ENCODE data around the gene SMG6. TPM values are rescaled to one million over a fixed set of nuclear protein-coding genes. Genes with fewer than 3 reads are reported as not detected.
"Not testable (repeated sequence)": the region's sequence is repeated elsewhere in the genome, so short reads cannot be mapped to it uniquely, and the experiment has no call there.

The SMG6 gene
- total and polyA plus RNA-seq, 7 experiments from 2014 or later = 8.6 to 65.3 (median 52.7) TPM

- H3K27ac Mint-ChIP-seq; H3K36me3 ChIP-seq (ENCODE audit: control insufficient read depth in 2 of 3, insufficient read depth in 3 of 3, low read length in 3 of 3); H3K27me3 Mint-ChIP-seq; CTCF ChIA-PET; H3K4me3 ChIP-seq (ENCODE audit: low read length); H3K9me3 ChIP-seq (ENCODE audit: control insufficient read depth in 2 of 3, low read length in 3 of 3); H3K4me1 ChIP-seq (ENCODE audit: control insufficient read depth in 2 of 2, insufficient read depth in 2 of 2, low read length in 2 of 2); POLR2A ChIA-PET; intact Hi-C loops (cut with micrococcal nuclease); H3K27me3 ChIP-seq (ENCODE audit: control insufficient read depth in 2 of 2, insufficient read depth in 2 of 2, low read length in 2 of 2); ATAC-seq; H3K9me3 Mint-ChIP-seq; H3K4me3 Mint-ChIP-seq; DNase-seq; H3K27ac ChIP-seq (ENCODE audit: low read depth, low read length): not testable (repeated sequence)
- peaks cover 13 to 24% (median 18%) of the 10 kb centered on the region in 7 donors for H3K4me1 Mint-ChIP-seq
- peaks cover 0 to 23% (median 8%) of the 10 kb centered on the region in 5 donors for H3K36me3 Mint-ChIP-seq
Observed at GRCh38 chr17:2142682-2143081, 160.9 kb downstream of the SMG6 start.

DNA sequence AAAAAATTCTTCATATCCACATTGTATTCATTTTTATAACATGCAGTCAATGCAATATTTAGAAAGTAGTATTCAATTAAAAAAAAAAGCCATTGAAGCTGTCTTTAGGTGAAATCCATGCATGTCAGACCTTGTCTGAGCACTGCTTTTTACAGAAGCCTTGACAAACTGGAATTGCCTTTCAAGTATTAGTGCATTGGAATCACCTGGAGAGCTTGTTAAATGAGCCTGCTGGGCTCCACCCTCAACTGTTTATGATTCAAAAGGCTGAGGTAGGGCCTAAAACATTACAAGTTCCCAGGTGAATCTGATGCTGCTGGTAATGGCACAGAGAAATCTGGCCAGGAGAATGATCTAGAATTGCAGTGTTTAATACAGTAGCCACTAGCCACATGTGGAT is 162.9 kb downstream of the SMG6 start:
- ATAC-seq (no peak), DNase-seq (no peak)
- Mint-ChIP-seq H3K4me1 (peaks cover 13 to 27% (median 16%) of the 10 kb centered on the region in 7 donors), H3K36me3 (peaks cover 0 to 21% (median 5%) of the 10 kb centered on the region in 5 donors), H3K27ac (no peak overlapping the region), H3K4me3 (no peak overlapping the region), H3K9me3 (no peaks in the 10 kb centered on the region), H3K27me3 (no peaks in the 10 kb centered on the region)
- CTCF ChIA-PET = no interaction called here
- no peaks in the 10 kb centered on the region for H3K9me3 ChIP-seq (ENCODE audit: control insufficient read depth in 2 of 3, low read length in 3 of 3)
- H3K27ac ChIP-seq (ENCODE audit: low read depth, low read length) = no peak overlapping the region
- intact Hi-C loops (cut with micrococcal nuclease) = no loop called here
- H3K4me3 ChIP-seq (ENCODE audit: low read length) = no peak overlapping the region
- H3K27me3 ChIP-seq (ENCODE audit: control insufficient read depth in 2 of 2, insufficient read depth in 2 of 2, low read length in 2 of 2) = no peaks in the 10 kb centered on the region
- POLR2A ChIA-PET = no interaction called here
- peaks cover 0 to 4% (median 0%) of the 10 kb centered on the region in 3 experiments for H3K36me3 ChIP-seq (ENCODE audit: control insufficient read depth in 2 of 3, insufficient read depth in 3 of 3, low read length in 3 of 3)
- peaks cover 0 to 5% of the 10 kb centered on the region in 2 donors for H3K4me1 ChIP-seq (ENCODE audit: control insufficient read depth in 2 of 2, insufficient read depth in 2 of 2, low read length in 2 of 2)

DNA sequence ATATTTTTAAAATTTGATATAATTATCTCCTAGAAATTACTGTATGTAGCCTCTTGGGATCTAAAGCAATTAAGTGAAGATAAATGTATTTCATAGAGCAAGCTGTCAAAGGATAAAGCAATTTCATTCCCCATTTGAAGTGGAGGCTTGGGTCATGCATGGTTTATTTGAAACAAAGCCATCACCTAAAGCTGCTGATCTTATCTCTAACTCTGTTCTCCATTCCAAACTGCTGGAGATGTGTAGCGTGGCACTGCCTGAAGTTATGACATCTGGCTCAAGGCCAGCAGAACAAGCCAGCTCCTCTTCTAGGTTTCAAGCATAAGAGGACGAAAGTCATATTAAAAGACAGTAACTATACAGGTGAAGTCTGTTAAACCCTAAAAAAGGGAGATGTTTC is 164.8 kb downstream of the SMG6 start:
- ChIA-PET POLR2A (no interaction called here), CTCF (interaction anchor here (0.9 kb wide), 1 partner anchor 107 kb away, joined by 4 read pairs; no protein-coding TSS in a partner anchor)
- Mint-ChIP-seq H3K9me3 (no peaks in the 10 kb centered on the region), H3K27me3 (no peaks in the 10 kb centered on the region), H3K27ac (peak overlapping the region; percentile 18 to 86 (median 63)), H3K36me3 (peaks cover 0 to 21% (median 5%) of the 10 kb centered on the region in 5 donors), H3K4me3 (peak overlapping the region in 2 of 10 donors; percentile 39 to 40), H3K4me1 (peaks cover 13 to 27% (median 16%) of the 10 kb centered on the region in 7 donors)
- Histone ChIP-seq H3K36me3 (ENCODE audit: control insufficient read depth in 2 of 3, insufficient read depth in 3 of 3, low read length in 3 of 3) (peaks cover 0 to 1% (median 0%) of the 10 kb centered on the region in 3 experiments), H3K27me3 (ENCODE audit: control insufficient read depth in 2 of 2, insufficient read depth in 2 of 2, low read length in 2 of 2) (no peaks in the 10 kb centered on the region), H3K27ac (ENCODE audit: low read depth, low read length) (no peak overlapping the region), H3K4me3 (ENCODE audit: low read length) (no peak overlapping the region), H3K4me1 (ENCODE audit: control insufficient read depth in 2 of 2, insufficient read depth in 2 of 2, low read length in 2 of 2) (peaks cover 0 to 5% of the 10 kb centered on the region in 2 donors), H3K9me3 (ENCODE audit: control insufficient read depth in 2 of 3, low read length in 3 of 3) (no peaks in the 10 kb centered on the region)
- intact Hi-C loops (cut with micrococcal nuclease) = no loop called here
- ATAC-seq = no peak
- DNase-seq = no peak

- Histone ChIP-seq H3K36me3 (ENCODE audit: control insufficient read depth in 2 of 3, insufficient read depth in 3 of 3, low read length in 3 of 3) (peaks cover 0 to 5% (median 0%) of the 10 kb centered on the region in 3 experiments), H3K27me3 (ENCODE audit: control insufficient read depth in 2 of 2, insufficient read depth in 2 of 2, low read length in 2 of 2) (no peaks in the 10 kb centered on the region), H3K9me3 (ENCODE audit: control insufficient read depth in 2 of 3, low read length in 3 of 3) (no peaks in the 10 kb centered on the region), H3K27ac (ENCODE audit: low read depth, low read length) (no peak overlapping the region), H3K4me3 (ENCODE audit: low read length) (no peak overlapping the region), H3K4me1 (ENCODE audit: control insufficient read depth in 2 of 2, insufficient read depth in 2 of 2, low read length in 2 of 2) (peaks cover 0 to 5% of the 10 kb centered on the region in 2 donors)
- intact Hi-C loops (cut with micrococcal nuclease) = no loop called here
- Mint-ChIP-seq H3K4me1 (peaks cover 13 to 26% (median 16%) of the 10 kb centered on the region in 7 donors), H3K27ac (peak overlapping the region in 7 of 9 donors; percentile 18 to 75 (median 69)), H3K27me3 (no peaks in the 10 kb centered on the region), H3K4me3 (peak overlapping the region in 4 of 10 donors; percentile 40 to 52 (median 44)), H3K36me3 (peaks cover 0 to 18% (median 2%) of the 10 kb centered on the region in 5 donors), H3K9me3 (no peaks in the 10 kb centered on the region)
- ATAC-seq (peak; percentile 81), DNase-seq (peak in 3 of 9 donors; percentile 3 to 19 (median 14))
- POLR2A ChIA-PET = no interaction called here
- CTCF ChIA-PET = interaction anchor here (0.9 kb wide), 1 partner anchor 108 kb away, joined by 4 read pairs; no protein-coding TSS in a partner anchor
Observed at GRCh38 chr17:2138318-2138717, 165.3 kb downstream of the SMG6 start.

DNA sequence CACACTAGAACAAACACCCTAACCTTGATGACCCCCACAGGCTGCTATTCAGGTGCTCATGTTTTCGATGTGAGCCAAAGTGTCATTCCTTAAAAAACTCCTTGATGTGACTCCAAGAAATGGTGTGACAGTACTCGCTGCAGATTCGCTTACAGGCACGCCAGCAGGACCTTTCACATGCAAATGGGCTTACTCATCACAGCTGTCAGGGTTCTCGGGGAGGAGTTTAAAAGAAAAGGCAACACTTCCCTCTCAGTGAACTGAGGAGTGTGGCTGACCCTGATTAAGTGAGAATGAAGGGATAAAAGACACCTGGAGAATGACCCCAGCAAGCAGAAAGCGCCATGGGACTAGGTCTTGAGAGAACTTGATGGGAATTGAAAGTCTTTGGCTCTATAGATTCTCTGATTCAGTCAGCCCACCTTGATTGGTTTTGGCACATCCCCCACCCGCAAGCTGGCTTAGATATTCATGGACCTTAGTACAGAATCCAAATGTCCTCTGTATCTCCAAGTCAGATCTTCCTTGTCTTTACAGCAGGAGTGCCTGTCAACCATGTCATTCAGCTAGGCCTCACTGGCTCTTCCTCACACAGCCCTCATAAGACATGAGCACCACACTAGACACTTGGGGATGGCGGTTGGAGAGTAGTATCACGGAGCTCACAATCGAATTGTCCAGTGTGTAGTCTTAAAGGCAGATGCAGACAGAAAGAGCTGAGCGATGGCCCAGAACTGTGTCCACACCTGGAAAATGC is 166.1 kb downstream of the SMG6 start:
- Histone ChIP-seq H3K27me3 (ENCODE audit: control insufficient read depth in 2 of 2, insufficient read depth in 2 of 2, low read length in 2 of 2) (no peaks in the 10 kb centered on the region), H3K9me3 (ENCODE audit: control insufficient read depth in 2 of 3, low read length in 3 of 3) (no peaks in the 10 kb centered on the region), H3K27ac (ENCODE audit: low read depth, low read length) (no peak overlapping the region), H3K4me3 (ENCODE audit: low read length) (no peak overlapping the region), H3K4me1 (ENCODE audit: control insufficient read depth in 2 of 2, insufficient read depth in 2 of 2, low read length in 2 of 2) (peaks cover 0 to 5% of the 10 kb centered on the region in 2 donors), H3K36me3 (ENCODE audit: control insufficient read depth in 2 of 3, insufficient read depth in 3 of 3, low read length in 3 of 3) (peaks cover 0 to 7% (median 0%) of the 10 kb centered on the region in 3 experiments)
- Mint-ChIP-seq H3K4me1 (peaks cover 13 to 25% (median 16%) of the 10 kb centered on the region in 7 donors), H3K36me3 (peaks cover 0 to 22% (median 1%) of the 10 kb centered on the region in 5 donors), H3K27ac (peak overlapping the region in 6 of 9 donors; percentile 14 to 73 (median 48)), H3K27me3 (no peaks in the 10 kb centered on the region), H3K9me3 (no peaks in the 10 kb centered on the region), H3K4me3 (peak overlapping the region in 1 of 10 donors; percentile 15)
- DNase-seq (no peak), ATAC-seq (peak; percentile 56)
- ChIA-PET POLR2A (no interaction called here), CTCF (no interaction called here)
- intact Hi-C loops (cut with micrococcal nuclease) = no loop called here

GRCh38 chr17:2136241-2136640 is 167.3 kb downstream of the SMG6 start:
- Mint-ChIP-seq H3K9me3 (no peaks in the 10 kb centered on the region), H3K36me3 (peaks cover 0 to 25% (median 7%) of the 10 kb centered on the region in 5 donors), H3K4me1 (peaks cover 13 to 25% (median 16%) of the 10 kb centered on the region in 7 donors), H3K27me3 (no peaks in the 10 kb centered on the region), H3K4me3 (no peak overlapping the region), H3K27ac (no peak overlapping the region)
- H3K9me3 ChIP-seq (ENCODE audit: control insufficient read depth in 2 of 3, low read length in 3 of 3) = no peaks in the 10 kb centered on the region
- H3K4me3 ChIP-seq (ENCODE audit: low read length) = no peak overlapping the region
- peaks cover 0 to 9% (median 0%) of the 10 kb centered on the region in 3 experiments for H3K36me3 ChIP-seq (ENCODE audit: control insufficient read depth in 2 of 3, insufficient read depth in 3 of 3, low read length in 3 of 3)
- intact Hi-C loops (cut with micrococcal nuclease) = no loop called here
- DNase-seq (no peak), ATAC-seq (no peak)
- no peaks in the 10 kb centered on the region for H3K27me3 ChIP-seq (ENCODE audit: control insufficient read depth in 2 of 2, insufficient read depth in 2 of 2, low read length in 2 of 2)
- ChIA-PET CTCF (no interaction called here), POLR2A (interaction anchor here (0.7 kb wide), 1 partner anchor 14 kb away, joined by 3 read pairs; no protein-coding TSS in a partner anchor)
- peaks cover 0 to 5% of the 10 kb centered on the region in 2 donors for H3K4me1 ChIP-seq (ENCODE audit: control insufficient read depth in 2 of 2, insufficient read depth in 2 of 2, low read length in 2 of 2)
- no peak overlapping the region for H3K27ac ChIP-seq (ENCODE audit: low read depth, low read length)
